Measurements from ENCODE around the gene ZBTB25. TPM values are rescaled to one million over a fixed set of nuclear protein-coding genes. Genes with fewer than 3 reads are reported as not detected.
A peak's percentile ranks its signal among the peaks of the same experiment; 100 is the strongest.

The ZBTB25 gene
- polyA plus RNA-seq, 1 of the 3 experiments (the other 2 are of a cell fraction) = 4.5 TPM

- 80% methylated on average over 6 of the region's 6 CpGs for WGBS (ENCODE audit: low lambda C conversion rate)
- TF ChIP-seq YY1 (IDR thresholded peaks at IDR 0.05; ENCODE audit: low read depth) (no peak), RFX5 (IDR thresholded peaks at IDR 0.05; ENCODE audit: low read length) (no peak), CHD2 (IDR thresholded peaks at IDR 0.05; ENCODE audit: low read length, partially characterized antibody) (no peak), MAX (IDR thresholded peaks at IDR 0.05; ENCODE audit: low read depth) (no peak), GABPA (IDR thresholded peaks at IDR 0.05; ENCODE audit: low read depth) (no peak), MEF2A (IDR thresholded peaks at IDR 0.05; ENCODE audit: borderline replicate concordance, low read depth) (no peak), FOSL2 (IDR thresholded peaks at IDR 0.05; ENCODE audit: borderline replicate concordance, low read depth) (no peak), TAF1 (IDR thresholded peaks at IDR 0.05; ENCODE audit: borderline replicate concordance, low read depth, low read length) (no peak), RAD21 (IDR thresholded peaks at IDR 0.05; ENCODE audit: low read length) (no peak), SIN3A (IDR thresholded peaks at IDR 0.05; ENCODE audit: borderline replicate concordance, low read depth, low read length) (no peak), EZH2phosphoT487 (IDR thresholded peaks at IDR 0.05; ENCODE audit: borderline replicate concordance, low read depth) (no peak), FOXM1 (IDR thresholded peaks at IDR 0.05; ENCODE audit: low read depth) (no peak), MXI1 (IDR thresholded peaks at IDR 0.05; ENCODE audit: low read depth, low read length) (no peak), RXRA (IDR thresholded peaks at IDR 0.05; ENCODE audit: borderline replicate concordance, low read depth) (no peak), JUND (IDR thresholded peaks at IDR 0.05) (no peak), TEAD4 (IDR thresholded peaks at IDR 0.05; ENCODE audit: borderline replicate concordance, insufficient read depth) (no peak)
- TF ChIP-seq, protein P1, sequence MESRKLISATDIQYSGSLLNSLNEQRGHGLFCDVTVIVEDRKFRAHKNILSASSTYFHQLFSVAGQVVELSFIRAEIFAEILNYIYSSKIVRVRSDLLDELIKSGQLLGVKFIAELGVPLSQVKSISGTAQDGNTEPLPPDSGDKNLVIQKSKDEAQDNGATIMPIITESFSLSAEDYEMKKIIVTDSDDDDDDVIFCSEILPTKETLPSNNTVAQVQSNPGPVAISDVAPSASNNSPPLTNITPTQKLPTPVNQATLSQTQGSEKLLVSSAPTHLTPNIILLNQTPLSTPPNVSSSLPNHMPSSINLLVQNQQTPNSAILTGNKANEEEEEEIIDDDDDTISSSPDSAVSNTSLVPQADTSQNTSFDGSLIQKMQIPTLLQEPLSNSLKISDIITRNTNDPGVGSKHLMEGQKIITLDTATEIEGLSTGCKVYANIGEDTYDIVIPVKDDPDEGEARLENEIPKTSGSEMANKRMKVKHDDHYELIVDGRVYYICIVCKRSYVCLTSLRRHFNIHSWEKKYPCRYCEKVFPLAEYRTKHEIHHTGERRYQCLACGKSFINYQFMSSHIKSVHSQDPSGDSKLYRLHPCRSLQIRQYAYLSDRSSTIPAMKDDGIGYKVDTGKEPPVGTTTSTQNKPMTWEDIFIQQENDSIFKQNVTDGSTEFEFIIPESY (IDR thresholded peaks at IDR 0.05; ENCODE audit: borderline replicate concordance, low read depth) = no peak
- TF ChIP-seq, protein P2, sequence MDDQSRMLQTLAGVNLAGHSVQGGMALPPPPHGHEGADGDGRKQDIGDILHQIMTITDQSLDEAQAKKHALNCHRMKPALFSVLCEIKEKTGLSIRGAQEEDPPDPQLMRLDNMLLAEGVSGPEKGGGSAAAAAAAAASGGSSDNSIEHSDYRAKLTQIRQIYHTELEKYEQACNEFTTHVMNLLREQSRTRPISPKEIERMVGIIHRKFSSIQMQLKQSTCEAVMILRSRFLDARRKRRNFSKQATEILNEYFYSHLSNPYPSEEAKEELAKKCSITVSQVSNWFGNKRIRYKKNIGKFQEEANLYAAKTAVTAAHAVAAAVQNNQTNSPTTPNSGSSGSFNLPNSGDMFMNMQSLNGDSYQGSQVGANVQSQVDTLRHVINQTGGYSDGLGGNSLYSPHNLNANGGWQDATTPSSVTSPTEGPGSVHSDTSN (IDR thresholded peaks at IDR 0.05) = no peak
- Histone ChIP-seq H3K9me3 (no peaks in the 10 kb centered on the region), H3K4me3 (ENCODE audit: low read depth in 2 of 2, low read length in 1 of 2) (no peak overlapping the region), H3K79me2 (ENCODE audit: insufficient read depth) (no peaks in the 10 kb centered on the region), H4K20me1 (ENCODE audit: insufficient read depth) (no peaks in the 10 kb centered on the region), H3K36me3 (replicated peaks in 1 of 2; ENCODE audit: control insufficient read depth in 1 of 2, insufficient read depth in 2 of 2, low read length in 1 of 2) (peaks cover 25 to 33% of the 10 kb centered on the region in 2 experiments), H2AFZ (ENCODE audit: low read depth) (no peak overlapping the region), H3F3A (replicated peaks; ENCODE audit: insufficient read depth) (peaks cover 19% of the 10 kb centered on the region), H3K9ac (no peak overlapping the region), H3K4me2 (peak overlapping the region; percentile 20), H3K4me1 (ENCODE audit: control insufficient read depth in 1 of 2, insufficient read depth in 2 of 2, low read depth in 1 of 2, low read length in 1 of 2) (peaks cover 7 to 9% of the 10 kb centered on the region in 2 experiments), H3K9me2 (no peaks in the 10 kb centered on the region), H3K27me3 (ENCODE audit: insufficient read depth) (no peaks in the 10 kb centered on the region), H3K27ac (ENCODE audit: low read depth in 2 of 2, low read length in 1 of 2) (peak overlapping the region; percentile 73 to 86)
- DNase-seq = no peak
- CTCF ChIA-PET = interaction anchor here (1.2 to 3.3 kb wide), 2 partner anchors 9 to 11 kb away, joined by 3 to 27 read pairs; no protein-coding TSS in a partner anchor
- POLR2A ChIA-PET = interaction anchor here (0.6 kb wide), 1 partner anchor 31 kb away, joined by 3 read pairs; no protein-coding TSS in a partner anchor
Measured at GRCh38 chr14:64439141-64439540, 64.5 kb downstream of the ZBTB25 start.

All from SK-N-SH (cell line).